HL-60 (cell line): ENCODE data around the gene HNRNPF.

Experiments
- DNase-seq, 2 experiments: peaks; one replicate each; pipeline ENCODE4 v3.0.0-alpha.2; 2010 to 2020; ENCODE audit warnings: low read depth in 1 of 2, low spot score in 1 of 2
- H3K27ac ChIP-seq: fragments of 250-450 bp; sonication (Bioruptor Pico); replicated peaks from 2 replicates; pipeline ENCODE4 v1.5.1; 2020; ENCODE audit warnings: mild to moderate bottlenecking, moderate library complexity
- H3K27me3 ChIP-seq: fragments of 250-450 bp; sonication (Bioruptor Pico); 2 replicates; pipeline ENCODE4 v1.5.1; 2021; ENCODE audit warnings: mild to moderate bottlenecking, moderate library complexity; ENCODE audit not compliant: insufficient read depth, poor library complexity, severe bottlenecking
- H3K4me3 ChIP-seq: replicated peaks from 2 replicates; pipeline ENCODE4 v1.5.1; 2011; ENCODE audit warnings: mild to moderate bottlenecking, control low read depth, low read length; ENCODE audit not compliant: insufficient read depth
- CTCF ChIP-seq: IDR thresholded peaks from one replicate; pipeline ENCODE4 v1.5.1; 2011; ENCODE audit warnings: low read length, control low read depth, inconsistent platforms; ENCODE audit not compliant: insufficient read depth
- GABPA ChIP-seq: IDR thresholded peaks from 2 replicates; pipeline ENCODE4 v1.6.1; 2012; ENCODE audit warnings: low read depth
- POLR2AphosphoS5 ChIP-seq: IDR thresholded peaks from 2 replicates; pipeline ENCODE4 v1.6.1; 2012; ENCODE audit warnings: low read depth
- REST ChIP-seq: IDR thresholded peaks from 2 replicates; pipeline ENCODE4 v1.6.1; 2012; ENCODE audit warnings: low read depth; ENCODE audit not compliant: insufficient replicate concordance
- SPI1 ChIP-seq: IDR thresholded peaks from 2 replicates; pipeline ENCODE4 v1.6.1; 2012; ENCODE audit warnings: low read depth, mild to moderate bottlenecking, borderline replicate concordance

HNRNPF gene

GRCh38 chr10:43410345-43410744 is 1.4 kb upstream of the HNRNPF start:
- Histone ChIP-seq H3K4me3 (no peak overlapping the region), H3K27me3 (no peaks in the 10 kb centered on the region), H3K27ac (peak overlapping the region; percentile 99)
- no peak for DNase-seq
- TF ChIP-seq GABPA, result no peak
- no peak for TF ChIP-seq CTCF
- no peak for TF ChIP-seq REST
- no peak for TF ChIP-seq POLR2AphosphoS5
- TF ChIP-seq SPI1, result no peak

GRCh38 chr10:43409385-43410109 is 561 bp upstream of the HNRNPF start:
- peak; percentile 27 to 67 for DNase-seq
- Histone ChIP-seq H3K27me3 (no peaks in the 10 kb centered on the region), H3K4me3 (peak overlapping the region; percentile 38), H3K27ac (peak overlapping the region; percentile 99)
- TF ChIP-seq GABPA, result no peak
- TF ChIP-seq REST, result no peak
- no peak for TF ChIP-seq SPI1
- TF ChIP-seq POLR2AphosphoS5, result no peak; the same call in none of the 2 replicates

GRCh38 chr10:43408331-43408709 is 666 bp downstream of the HNRNPF start:
- DNase-seq, result no peak
- TF ChIP-seq POLR2AphosphoS5, result peak; percentile 7; the same call in 1 of the 2 replicates
- no peak for TF ChIP-seq REST
- H3K27ac ChIP-seq, result peak overlapping the region; percentile 99
- peak overlapping the region; percentile 71 for H3K4me3 ChIP-seq
- no peaks in the 10 kb centered on the region for H3K27me3 ChIP-seq

- Histone ChIP-seq H3K27me3 (no peaks in the 10 kb centered on the region), H3K27ac (peak overlapping the region; percentile 99), H3K4me3 (peak overlapping the region; percentile 71)
- peak; percentile 88 to 94 for DNase-seq
- TF ChIP-seq REST, result peak; percentile 61
- TF ChIP-seq SPI1, result no peak
- TF ChIP-seq POLR2AphosphoS5, result peak; percentile 86
- TF ChIP-seq GABPA, result no peak; the same call in 1 of the 2 replicates
Observed at GRCh38 chr10:43407576-43408330, 1.2 kb downstream of the HNRNPF start.
